NT2/D1 (cell line): ENCODE results near the gene NLGN4X.

Experiments used
- YY1 ChIP-seq: IDR thresholded peaks from 2 replicates; pipeline ENCODE4 v1.6.1; 2011; ENCODE audit not compliant: insufficient read length, insufficient read depth
- ZNF274 ChIP-seq: IDR thresholded peaks from 2 replicates; pipeline ENCODE4 v1.6.1; 2011; ENCODE audit warnings: mild to moderate bottlenecking, low read depth, low read length

DNA sequence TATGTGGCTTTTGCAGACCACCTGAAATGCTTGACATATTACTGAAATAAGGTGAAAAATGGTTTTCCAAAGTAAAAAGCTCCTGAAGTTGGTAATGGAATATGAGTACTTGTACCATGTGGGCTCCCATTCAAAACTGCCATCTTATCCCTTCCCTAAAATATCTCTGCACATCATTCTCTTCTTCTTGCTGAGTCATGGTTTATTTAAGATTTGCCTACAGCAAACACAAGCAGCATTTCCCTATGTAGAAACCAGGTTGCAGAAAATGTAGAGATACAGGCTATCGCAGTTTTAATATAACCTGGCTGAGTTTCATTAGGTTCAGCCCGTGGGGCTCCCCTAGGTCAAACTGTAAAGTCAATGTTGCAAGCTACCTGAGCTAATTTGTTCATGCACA is 270.1 kb downstream of the NLGN4X start:
- no peak for TF ChIP-seq ZNF274
- no peak for TF ChIP-seq YY1
